ACHN (cell line): ENCODE measurements around the gene GGCT.
"Not testable (repeated sequence)": the region's sequence is repeated elsewhere in the genome, so short reads cannot be mapped to it uniquely, and the experiment has no call there.

ENCODE experiments used
- DNase-seq: peaks from one replicate; pipeline ENCODE4 v3.0.0-alpha.2; 2015
- in situ Hi-C: cut with HindIII; loops from 2 replicates; pipeline ENCODE4 v1.10.0; 2017; ENCODE audit warnings: low sequenced_read_pairs, low pct_ligation_motif_present, low pct_unique_long_range_greater_than_20kb

GGCT gene

DNA sequence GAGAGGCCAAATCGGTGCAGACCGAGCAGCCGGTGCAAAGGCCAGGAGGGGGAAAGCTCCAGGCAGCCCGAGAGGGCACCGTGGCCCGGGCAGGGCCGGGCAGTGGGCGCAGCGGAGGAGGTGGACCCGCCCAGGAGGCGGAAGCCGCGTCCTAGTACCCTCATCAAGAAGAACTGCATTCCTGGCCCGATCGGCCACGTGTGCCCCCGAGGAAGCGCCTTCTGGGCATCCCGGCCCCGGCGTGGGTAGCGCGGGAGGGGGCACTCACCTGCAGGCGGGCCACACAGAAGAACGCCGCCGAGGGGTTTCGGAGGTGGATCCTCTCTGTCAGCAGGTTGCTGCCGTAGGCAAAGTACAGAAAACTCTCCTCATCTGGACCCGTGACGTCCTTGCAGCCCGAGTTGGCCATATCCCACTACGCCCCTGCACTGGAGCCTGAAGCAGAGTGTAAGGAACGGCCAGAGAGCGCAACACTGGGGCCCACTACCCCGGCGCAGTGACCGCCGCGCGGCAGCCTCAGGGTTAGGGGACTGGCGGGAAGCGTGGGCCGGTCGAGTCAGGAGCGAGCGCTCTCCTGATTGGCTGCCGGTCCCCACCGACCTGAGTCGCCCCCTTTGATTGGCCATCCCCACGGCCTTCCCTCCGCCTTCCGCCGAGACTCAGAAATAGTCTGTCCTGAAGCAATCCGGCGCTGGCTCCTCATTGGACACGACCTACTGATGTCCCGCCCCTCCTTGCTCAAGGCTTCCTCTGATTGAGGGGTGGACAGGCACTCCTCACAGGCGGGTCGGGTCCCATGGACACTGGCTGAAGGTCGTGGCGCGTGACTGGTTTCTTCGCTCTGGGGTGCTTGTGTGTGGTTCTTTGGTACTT, at the start of gene GGCT:
TSS of gene GGCT (minus strand) at position 529 of the 873 bp plus-strand sequence. CDS start at position 409, 120 bp downstream.
- in situ Hi-C loops: no loop called here
- DNase-seq: peak; percentile 100

DNA sequence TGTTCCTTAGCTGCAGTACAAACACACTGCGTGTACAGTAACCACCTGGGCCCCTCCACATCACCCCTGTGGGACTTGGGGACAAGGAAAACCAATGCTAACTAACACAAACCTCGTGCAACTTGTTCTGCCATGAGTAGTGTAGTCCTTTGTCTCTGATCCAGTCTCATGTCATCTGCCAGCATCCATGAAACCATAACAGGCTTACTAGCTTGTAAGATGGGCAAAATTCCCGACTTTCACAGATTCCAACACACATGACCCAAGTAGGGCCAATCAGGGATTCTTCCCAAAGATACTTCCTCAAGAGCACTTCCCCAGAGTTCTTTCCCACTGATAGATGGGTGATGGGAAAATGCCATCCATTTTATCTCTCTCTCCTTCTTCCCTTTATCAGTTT, 48.9 kb upstream of the GGCT start:
- in situ Hi-C loops: no loop called here
- no peak for DNase-seq

DNA sequence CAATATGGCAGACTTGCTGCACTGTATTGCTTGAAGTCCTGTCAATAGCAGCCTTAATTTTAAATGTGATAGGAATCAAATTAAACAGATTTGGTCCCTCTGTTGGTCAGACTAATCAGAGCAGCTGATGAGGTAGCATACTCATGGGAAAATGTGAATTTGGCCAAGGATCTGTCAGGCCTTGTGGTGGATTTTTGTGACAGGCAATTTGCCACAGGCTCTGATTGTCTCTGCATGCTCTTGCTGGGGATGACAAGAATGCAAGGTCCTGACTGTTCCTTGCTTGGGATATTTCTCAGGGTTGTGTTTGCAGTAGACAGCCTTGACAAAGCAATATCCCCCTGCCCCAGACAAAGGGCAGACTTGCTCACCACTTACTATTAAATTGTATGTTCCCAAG, 48.5 kb upstream of the GGCT start:
- no peak for DNase-seq
- in situ Hi-C loops: no loop called here

DNA sequence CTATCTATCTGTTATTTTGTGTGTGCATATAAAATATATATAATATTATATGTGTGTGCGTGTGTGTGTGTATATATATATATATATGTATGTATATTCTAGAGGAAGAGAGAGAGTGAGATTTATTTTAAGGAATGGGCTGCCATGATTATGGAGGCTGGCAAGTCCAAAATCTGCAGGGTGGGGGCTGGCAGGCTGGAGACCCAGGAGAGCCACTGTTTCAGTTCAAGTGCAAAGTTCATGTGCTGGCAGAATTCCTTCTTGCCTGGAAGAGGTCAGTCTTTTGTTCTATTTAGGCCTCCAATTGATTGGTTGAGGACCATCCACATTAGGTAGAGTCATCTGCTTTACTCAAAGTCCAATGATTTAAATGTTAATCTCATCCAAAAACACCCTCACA, 47.7 kb upstream of the GGCT start:
- no peak for DNase-seq
- in situ Hi-C loops: no loop called here

- in situ Hi-C loops: no loop called here
- DNase-seq: no peak
Observed at GRCh38 chr7:30549931-30550493, 45.4 kb upstream of the GGCT start.

DNA sequence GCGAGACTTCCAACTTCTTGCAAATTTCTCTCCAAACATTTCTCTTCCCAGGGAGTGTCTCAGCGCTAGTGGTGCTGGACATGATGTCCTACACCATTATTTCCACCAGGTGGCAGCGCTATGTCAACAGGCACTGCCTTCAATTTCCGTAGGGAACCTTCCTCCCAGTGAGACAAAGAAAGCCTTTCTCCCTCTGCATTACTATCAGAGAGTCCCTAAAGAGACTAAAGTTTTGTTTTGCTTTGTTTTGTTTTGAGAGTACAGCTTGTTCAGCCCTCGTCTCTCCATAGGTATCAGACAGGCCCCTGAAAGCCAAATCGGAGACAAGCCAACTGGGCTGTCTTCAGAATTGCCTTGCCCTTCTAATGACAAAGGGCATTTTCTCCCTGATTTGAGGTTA, 44.2 kb upstream of the GGCT start:
- DNase-seq: peak; percentile 76
- in situ Hi-C loops: no loop called here

- in situ Hi-C loops: no loop called here
- no peak for DNase-seq
Observed at GRCh38 chr7:30546596-30546995, 42.0 kb upstream of the GGCT start.

DNA sequence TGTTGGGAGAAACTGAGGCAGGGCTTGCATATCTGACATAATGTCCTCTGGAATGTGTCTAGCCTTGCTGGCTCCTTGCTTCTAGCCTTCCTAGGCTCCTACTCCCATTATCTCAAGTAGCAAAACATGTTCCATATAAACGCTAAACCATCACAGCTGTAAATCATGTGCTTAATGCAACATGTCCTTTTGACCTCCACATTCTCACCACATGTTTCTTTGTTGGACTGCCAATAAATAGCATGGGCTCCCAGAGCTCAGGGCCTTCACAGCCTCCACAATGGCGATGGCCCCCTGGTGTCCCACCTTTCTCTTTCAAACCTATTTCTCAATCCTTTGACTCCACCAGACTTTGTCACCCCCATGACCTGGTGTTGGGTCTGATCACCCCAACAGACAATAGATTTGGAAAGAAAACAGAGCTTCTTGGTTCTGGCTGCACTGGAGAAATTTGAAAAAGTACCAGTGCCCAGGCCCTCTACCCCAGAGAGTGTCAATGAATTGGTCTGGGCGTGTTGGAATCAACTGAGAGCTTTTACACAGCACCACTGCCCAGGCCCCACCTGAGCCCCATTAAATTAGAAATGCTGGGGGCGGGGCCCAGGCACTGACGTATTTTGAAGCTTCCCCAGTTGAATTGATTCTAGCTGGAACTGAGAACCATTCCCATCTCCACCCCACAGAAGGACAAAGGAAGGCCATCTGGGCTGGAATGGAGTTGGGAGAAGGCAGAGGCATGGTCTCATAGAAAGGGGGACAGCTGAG, 41.3 kb upstream of the GGCT start:
- in situ Hi-C loops: no loop called here
- DNase-seq: no peak

DNA sequence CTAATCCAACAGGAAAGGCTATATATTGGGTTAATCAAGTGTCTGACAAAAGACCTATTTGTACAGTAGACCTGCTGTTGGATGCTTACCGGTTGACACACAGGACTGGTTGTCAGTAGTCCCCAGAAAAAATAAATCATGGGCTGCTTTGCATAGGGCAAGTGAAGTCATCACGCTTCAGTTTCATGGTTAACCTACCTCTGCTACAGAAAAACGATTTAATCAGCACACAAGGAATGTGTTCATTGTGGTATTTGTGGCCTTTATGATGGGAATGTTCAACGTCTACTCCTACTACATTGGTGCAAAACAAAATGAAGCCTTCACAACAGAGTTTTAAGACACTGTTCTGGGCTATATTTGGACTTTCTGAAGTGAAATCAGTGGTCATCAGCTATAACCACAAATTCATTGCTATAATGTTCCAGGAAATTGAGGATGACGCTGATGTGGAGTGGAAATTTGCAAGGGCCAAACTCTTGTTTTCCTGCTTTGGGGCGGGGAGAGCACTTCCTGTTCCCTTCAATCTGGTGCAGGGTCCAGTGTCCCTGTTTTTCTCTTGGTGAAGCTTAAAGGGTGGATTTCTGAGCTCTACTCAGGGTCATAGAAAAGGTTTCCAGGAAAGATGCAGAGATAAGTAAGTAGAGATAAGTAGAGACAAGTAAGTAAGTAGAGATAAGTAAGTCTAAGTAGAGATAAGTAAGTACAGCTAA, 39.3 kb upstream of the GGCT start:
- no peak for DNase-seq
- in situ Hi-C loops: no loop called here

GRCh38 chr7:30543115-30543514, 38.5 kb upstream of the GGCT start:
- DNase-seq, in situ Hi-C loops: not testable (repeated sequence)

DNA sequence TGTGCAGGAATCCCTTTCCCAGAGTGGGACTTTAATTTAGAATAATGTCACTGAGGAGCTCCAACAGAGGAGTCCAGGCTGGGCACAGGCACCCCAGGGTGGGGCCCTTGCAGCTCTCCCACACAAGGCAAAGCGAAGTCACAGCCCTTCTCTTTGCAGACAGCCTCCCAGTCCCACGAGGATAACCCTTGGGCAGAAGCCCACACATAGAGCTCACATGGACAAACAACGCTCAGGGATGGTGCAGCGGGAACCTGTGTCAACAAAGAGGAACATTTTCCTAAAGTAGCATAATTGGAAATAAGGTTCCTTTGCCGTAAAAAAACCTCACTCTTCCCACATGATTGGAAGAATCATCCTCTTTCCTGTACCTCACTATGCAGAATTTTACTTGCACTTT, 29.3 kb upstream of the GGCT start:
- no peak for DNase-seq
- in situ Hi-C loops: no loop called here

GRCh38 chr7:30531286-30531685, 26.7 kb upstream of the GGCT start:
- no peak for DNase-seq

GRCh38 chr7:30530373-30530772, 25.7 kb upstream of the GGCT start:
- DNase-seq: no peak
- in situ Hi-C loops: no loop called here

More at GRCh38 chr7:30531286-30531685, 26.7 kb upstream of the GGCT start:
- in situ Hi-C loops: no loop called here

GRCh38 chr7:30528779-30529178, 24.1 kb upstream of the GGCT start:
- in situ Hi-C loops: no loop called here

DNA sequence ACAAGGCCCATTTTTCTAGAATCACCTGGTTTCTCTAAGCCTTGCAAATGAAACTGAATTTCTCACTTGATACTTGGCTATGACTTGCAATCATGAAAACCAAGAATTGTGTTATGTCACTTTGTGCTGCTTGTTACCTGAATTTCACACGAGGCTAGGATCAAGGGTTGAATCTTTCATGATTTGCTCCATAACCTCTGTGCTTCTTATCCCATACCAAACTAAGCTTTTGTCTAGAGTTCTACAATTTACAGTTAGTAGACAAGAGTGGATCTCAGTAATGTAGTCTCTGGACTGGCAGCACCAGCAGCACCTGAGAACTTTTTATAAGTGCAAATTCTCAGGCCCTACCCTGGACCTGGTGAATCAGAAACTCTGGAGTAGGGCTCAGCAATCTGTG, 22.7 kb upstream of the GGCT start:
- DNase-seq, in situ Hi-C loops: not testable (repeated sequence)

More at GRCh38 chr7:30528779-30529178, 24.1 kb upstream of the GGCT start:
- no peak for DNase-seq

GRCh38 chr7:30526163-30526562, 21.5 kb upstream of the GGCT start:
- no peak for DNase-seq
- in situ Hi-C loops: no loop called here

DNA sequence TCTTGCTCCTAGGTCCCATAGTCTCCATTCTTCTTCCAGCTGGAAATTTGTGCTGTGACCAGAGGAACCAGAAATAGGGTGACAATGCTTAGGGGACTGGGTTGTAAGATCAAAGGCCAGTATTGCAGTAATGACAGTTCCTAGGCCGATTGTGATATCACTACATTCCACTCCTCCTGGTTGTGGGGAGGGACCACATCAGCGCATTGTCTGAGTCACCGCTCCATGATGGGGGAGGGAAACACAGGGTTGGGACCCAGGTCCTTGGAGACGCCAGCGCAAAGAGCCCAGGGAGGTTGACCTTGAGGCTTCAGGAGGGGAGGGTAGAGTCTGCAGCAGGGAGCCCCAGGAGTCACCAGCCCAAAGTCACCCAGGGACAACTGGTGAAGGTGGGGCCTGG, 20.8 kb upstream of the GGCT start:
- in situ Hi-C loops: no loop called here

DNA sequence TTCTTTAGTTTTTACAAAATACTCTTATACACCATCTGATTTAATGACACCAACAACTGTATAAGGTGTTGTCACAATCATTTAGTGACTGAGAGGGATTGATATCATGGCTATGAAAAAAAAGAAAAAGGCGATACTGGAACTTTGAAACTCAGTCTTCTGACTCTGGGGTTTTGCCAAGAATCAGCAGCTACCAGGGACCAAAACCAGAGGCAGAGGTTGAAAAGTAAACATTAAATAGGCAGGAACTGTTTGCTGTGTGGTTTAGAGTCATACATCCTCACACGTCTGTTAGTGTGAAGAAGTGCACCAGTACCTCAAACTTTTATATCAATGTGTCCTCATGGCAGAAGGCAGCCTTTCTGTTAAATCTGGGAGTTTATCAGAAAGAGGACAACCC, 19.9 kb upstream of the GGCT start:
- in situ Hi-C loops: no loop called here
- no peak for DNase-seq

More for the DNA sequence above, 20.8 kb upstream of the GGCT start:
- DNase-seq: no peak

DNA sequence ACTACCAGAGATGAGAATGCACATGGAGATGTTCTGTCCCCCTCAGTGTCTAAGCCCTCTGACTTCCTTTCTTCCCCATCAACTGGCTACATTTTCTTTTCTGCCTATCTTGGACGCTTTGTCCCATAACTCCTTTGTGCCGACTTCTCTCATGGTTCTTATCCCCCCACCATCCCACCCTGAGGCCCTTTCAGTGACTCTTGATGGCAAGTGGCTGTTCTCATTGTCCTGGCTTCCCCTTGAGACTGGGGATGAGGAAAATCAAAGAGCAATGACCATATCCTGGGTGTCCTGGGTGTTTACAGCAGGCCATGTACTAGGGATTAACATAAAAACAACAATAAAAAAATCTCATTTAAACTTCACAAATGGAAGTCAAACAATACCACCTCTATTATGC, 18.8 kb upstream of the GGCT start:
- no peak for DNase-seq
- in situ Hi-C loops: no loop called here
